ENCODE measurements around the gene ASCC1.

DNA sequence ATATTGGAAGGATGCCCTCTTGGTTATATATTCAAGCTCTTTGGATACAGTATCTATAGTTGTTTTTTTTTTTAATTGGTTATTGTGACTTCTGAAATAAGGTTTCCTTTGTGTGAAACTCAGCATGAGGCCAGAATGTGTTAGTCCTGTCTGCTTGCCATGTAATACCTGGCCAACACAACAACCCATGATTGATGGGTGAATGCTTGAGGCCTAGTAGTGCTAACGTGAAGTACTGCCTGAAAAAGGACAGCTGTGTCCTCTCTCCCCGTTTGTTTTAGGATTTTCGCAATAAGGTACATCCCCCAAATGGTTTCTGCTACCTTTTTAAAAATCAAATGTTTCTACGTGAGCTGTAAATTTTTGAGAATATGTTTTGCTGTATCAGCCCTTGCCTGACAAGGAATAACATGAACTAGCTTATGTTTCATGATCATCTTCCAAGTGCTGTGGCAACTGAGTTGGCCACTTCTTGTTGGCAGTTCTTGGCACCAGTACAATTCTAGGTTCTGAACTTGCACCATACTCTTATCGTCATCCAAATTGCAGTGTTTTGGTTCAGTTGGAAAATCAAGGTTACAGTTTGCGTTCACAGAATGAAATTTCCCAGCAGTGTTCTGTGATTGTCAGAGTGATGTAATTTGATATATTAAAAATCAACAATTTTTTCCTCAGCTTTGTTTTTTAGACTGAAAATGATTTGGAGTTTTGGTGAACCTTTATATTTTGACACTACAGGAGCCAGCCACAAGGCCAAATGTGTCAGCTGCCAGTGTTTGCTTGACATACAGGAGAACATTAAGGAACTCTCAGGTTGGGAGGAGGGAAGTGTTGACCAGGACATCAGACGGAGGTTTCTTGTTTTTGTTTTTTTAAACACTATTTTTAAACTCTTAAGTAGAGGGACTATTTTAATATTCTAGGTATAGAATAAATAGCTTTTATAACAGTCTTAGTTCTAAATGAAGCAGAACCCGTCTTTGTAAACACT lies 13.5 kb upstream of the ASCC1 start:
- no peak for TF ChIP-seq YY1 (IDR thresholded peaks at IDR 0.05; ENCODE audit: insufficient read depth, insufficient read length)
- no peak for TF ChIP-seq SUZ12 (IDR thresholded peaks at IDR 0.05; ENCODE audit: extremely low read depth, insufficient read depth, insufficient read length)
- TF ChIP-seq ZNF274 (IDR thresholded peaks at IDR 0.05; ENCODE audit: low read depth, low read length), result no peak

Data from NT2/D1 (cell line).